ENCODE data around the gene MYO1E.
"Not testable (repeated sequence)": the region's sequence is repeated elsewhere in the genome, so short reads cannot be mapped to it uniquely, and the experiment has no call there.

Gene MYO1E

GRCh38 chr15:59289574-59289973, 83.1 kb downstream of the MYO1E start:
- no peak for DNase-seq

- DNase-seq = no peak
These were observed 88.8 kb downstream of the MYO1E start for GRCh38 chr15:59283717-59284391.

GRCh38 chr15:59282515-59283337, 89.9 kb downstream of the MYO1E start:
- DNase-seq = no peak

- no peak for DNase-seq
These were observed 91.0 kb downstream of the MYO1E start for GRCh38 chr15:59281699-59282098.

GRCh38 chr15:59280855-59281254, 91.8 kb downstream of the MYO1E start:
- no peak for DNase-seq

GRCh38 chr15:59280292-59280691, 92.4 kb downstream of the MYO1E start:
- not testable (repeated sequence) for DNase-seq

- no peak for DNase-seq
These were observed 93.6 kb downstream of the MYO1E start for GRCh38 chr15:59279023-59279422.

GRCh38 chr15:59278120-59278519, 94.6 kb downstream of the MYO1E start:
- DNase-seq = no peak

GRCh38 chr15:59276225-59277178, 96.2 kb downstream of the MYO1E start:
- no peak for DNase-seq

GRCh38 chr15:59274126-59274970, 98.3 kb downstream of the MYO1E start:
- DNase-seq = no peak

GRCh38 chr15:59273234-59273633, 99.4 kb downstream of the MYO1E start:
- no peak for DNase-seq

- no peak for DNase-seq
These were observed 101.0 kb downstream of the MYO1E start for GRCh38 chr15:59271595-59272201.

- DNase-seq = no peak
These were observed 103.7 kb downstream of the MYO1E start for GRCh38 chr15:59268852-59269407.

GRCh38 chr15:59268168-59268851, 104.4 kb downstream of the MYO1E start:
- DNase-seq = no peak

- DNase-seq = no peak
These were observed 106.6 kb downstream of the MYO1E start for GRCh38 chr15:59266028-59266427.

- DNase-seq = no peak
These were observed 110.4 kb downstream of the MYO1E start for GRCh38 chr15:59262316-59262715.

- no peak for DNase-seq
These were observed 112.6 kb downstream of the MYO1E start for GRCh38 chr15:59260090-59260489.

GRCh38 chr15:59259137-59259943, 113.3 kb downstream of the MYO1E start:
- DNase-seq = no peak

GRCh38 chr15:59258317-59258716, 114.4 kb downstream of the MYO1E start:
- no peak for DNase-seq

- DNase-seq = no peak
These were observed 115.5 kb downstream of the MYO1E start for GRCh38 chr15:59257140-59257539.

All from NCI-H1417 treated with DMSO at 0.1 percent for 48 hours (cell line).